ENCODE results near the gene FIG4.
"Not testable (repeated sequence)": the region's sequence is repeated elsewhere in the genome, so short reads cannot be mapped to it uniquely, and the experiment has no call there.

FIG4 gene

DNA sequence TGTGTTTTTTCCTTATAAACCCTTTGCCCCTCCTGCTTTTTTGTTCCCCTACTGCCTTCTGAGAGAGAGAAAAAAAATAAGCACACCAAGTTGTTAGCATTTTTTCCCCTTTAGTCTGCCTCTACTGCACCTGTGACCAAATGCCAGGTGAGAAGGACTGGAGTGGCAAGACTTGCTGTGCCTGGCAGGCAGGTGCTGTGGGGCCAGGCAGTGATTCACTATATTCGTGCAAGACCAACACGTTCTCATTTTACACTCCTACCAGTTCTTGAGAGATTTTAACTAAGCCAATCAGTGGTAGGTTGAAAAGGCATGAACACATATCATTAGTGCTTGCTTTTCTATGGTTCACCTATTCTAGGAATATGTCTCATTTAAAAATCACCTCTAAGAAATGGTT lies 109.7 kb downstream of the FIG4 start:
- no peak for DNase-seq

DNA sequence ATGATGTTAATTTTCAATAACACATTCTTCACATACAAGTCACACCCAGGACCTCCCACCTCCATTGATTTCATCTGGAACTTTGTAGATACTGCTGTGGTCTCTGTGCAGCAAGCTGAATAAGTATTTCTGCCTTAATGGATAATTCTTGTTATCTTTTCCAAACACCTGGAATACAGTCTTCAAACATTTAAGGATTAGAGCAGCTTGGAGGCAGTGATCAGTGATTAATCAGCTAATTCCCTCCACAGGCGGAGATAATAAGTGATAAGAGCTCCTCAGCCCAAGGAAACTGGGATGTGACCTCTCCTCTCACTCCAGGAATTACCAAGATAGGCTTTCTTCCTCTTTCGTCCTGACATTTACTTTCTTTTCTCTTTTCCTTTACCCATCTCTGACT lies 110.7 kb downstream of the FIG4 start:
- DNase-seq, result no peak

DNA sequence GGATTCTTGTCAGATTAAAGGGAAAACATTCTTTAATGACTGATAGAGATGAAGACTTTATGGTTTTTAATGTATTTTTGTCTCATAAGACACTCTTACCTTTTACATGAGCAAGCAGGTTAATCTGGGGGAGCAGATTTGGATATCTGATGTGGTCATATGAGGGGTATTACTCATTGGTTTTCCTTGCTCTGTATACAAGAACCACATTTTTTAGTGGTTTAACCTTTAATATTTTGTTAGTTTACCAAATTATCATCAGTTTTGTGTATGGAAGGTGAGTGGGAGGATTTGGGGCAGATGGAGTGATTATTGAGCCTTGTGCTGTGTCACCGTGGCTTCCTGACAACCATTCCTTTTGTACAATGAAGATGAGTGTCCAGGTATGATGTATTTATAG lies 112.9 kb downstream of the FIG4 start:
- DNase-seq, result no peak

DNA sequence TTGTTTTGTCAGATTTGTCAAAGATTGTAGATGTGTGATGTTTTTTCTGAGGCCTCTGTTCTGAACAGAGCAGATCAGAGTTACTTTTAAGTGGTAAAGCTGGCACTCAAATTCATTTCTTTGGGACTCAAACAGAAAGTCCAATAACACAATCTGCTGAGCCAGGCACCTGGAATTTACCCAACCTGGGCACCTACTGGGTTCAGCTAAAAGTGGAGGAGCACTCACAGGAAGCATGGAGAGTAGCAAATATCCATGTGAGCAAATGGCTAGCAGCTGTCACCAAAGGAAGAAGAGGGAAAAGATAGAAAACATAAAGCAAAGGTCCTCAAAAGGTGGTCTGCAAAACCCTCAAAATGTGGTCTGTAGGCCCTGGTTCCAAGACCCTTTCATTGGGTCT lies 116.8 kb downstream of the FIG4 start:
- DNase-seq, result no peak

DNA sequence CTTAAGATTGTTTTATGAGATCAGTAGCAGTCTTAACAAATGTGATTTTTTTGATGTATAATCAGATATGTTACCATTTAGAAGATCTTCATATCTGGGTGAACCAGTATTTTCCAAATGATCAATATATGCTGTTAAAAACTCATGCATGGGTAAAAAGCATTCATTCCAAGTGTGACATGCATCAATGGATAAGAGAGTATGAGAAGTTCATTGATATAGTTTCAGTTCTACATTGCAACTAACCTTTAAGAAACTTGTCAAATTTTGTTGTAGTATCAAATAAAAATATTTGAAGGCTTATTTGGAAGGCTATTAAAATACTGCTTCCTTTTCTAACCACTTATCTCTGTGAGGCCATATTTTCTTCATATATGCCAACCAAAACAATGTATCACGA lies 117.7 kb downstream of the FIG4 start:
- no peak for DNase-seq

DNA sequence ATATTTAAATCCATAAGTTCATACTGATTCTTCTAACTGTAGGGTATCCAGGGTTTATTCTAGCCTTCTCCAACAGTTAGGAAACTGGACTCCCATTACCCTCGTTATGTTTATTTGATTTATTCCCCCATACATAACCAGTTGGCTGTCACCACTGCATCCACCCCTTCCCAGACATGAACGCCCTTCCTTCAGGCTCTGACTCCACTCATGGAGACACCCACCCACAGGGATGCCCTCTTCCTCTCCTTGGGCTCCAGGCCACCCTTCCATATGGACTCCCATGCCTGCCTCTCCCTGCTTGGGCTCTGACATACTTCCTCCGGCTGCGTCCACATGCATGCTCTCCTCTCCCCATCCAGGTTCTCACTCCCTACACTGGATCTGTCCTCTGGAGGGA lies 124.0 kb downstream of the FIG4 start:
- DNase-seq, result no peak

DNA sequence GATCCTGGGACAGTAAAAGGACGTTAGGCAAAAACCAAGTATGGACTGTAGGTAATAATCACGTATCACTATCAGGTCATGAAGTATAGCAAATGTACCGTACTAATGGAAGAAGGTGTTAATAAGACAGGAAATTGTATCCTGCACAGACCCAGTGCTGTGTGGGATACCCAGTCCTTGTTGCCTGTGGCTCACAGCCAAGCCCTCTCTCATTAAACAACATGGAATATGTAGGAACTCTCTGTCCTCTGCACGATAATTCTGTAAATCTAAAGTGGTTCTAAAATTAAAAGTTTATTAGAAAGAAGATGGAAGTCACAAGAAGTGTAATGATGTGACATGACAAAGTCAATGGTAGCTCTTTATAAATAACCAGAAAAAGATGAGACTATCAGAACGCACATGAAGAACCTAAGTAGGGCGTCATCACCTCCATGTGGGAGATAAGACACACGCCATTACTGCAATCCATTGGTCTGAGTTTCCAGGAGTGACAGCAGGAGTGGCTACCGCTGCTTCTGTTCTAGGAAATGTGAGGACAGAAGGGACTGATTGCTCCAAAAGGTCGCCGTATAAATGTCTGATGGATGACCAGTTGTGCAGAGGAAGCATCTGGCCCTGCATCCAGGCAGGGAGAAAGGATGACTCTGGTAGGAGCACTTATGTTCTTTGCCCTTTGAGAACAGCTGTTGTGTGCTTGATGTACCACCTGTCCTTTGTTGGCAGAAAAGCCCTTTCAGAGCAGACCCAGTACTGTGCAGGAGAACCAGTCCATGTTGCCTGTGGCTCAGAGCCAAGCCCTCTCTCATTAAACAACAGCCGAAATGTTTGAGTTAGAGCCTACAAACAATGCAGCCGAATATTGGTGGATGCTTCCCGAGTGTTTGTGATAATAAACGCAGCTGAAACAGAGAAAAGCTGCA lies 125.6 kb downstream of the FIG4 start:
- no peak for DNase-seq

DNA sequence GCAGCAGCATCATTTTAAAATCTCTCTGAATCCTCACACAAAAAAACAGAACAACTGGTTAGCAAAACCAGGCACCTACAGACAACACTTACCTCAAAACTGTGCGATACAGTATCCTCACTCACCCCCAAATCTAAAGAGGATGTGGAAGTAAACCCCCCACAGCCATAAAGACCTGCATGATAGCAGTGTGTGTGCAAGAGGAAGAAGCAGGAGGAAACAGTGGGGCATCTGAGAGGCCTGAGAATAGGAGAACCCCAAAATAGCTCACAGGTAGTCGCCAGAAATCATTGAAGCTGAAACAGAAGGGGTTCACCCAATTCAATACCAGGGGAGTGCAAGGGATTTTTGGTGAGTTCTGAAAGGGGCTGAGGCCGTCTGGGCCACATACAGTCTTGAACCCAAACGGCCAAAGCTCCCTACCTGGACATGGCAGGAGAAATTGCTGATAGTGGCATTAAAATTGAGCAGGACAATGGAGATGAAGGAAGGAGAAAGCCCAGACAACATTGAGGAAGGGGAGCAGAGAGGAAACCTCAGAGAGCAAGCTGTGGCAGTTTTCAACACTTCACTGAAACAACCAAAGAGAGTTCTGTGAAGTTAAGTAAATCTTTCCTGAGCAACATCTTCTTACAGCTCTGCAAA lies 129.7 kb downstream of the FIG4 start:
- no peak for DNase-seq

DNA sequence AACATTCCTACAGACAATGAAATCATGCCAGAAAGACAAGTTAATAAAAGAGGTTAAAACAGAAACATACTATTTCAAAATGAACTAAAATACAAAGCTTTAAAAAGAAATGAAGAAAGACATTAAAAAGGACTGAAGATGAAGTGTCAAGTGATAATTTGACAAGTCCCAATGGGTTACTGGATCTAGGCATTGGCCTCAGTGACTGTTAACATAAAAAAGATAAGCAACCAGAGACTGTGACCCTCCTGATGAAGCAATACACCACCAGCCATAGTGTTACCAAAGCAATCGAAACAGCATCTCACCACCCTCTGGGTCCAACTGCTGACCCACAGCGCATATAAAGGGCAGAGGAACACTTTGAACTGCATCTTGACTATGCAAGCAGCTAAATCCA lies 130.3 kb downstream of the FIG4 start:
- no peak for DNase-seq

DNA sequence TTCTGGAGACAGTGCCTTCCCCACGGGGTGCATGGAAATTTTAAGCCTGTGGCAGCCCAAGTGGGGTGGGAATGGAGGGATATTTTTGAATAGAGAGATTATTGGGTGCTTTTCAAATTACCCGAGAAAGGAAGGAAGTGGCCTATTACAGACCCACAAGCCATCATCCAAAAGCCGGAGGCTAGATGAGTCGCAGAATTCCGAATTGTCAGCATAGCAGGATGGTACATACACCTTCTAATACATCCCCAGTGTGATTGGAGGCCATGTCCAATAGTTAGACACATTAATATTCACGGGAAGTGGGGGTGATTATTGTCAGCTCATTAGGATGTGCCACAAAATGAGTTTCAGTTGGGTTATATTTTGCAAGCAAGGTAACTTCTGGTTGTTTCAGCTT lies 133.0 kb downstream of the FIG4 start:
- no peak for DNase-seq

DNA sequence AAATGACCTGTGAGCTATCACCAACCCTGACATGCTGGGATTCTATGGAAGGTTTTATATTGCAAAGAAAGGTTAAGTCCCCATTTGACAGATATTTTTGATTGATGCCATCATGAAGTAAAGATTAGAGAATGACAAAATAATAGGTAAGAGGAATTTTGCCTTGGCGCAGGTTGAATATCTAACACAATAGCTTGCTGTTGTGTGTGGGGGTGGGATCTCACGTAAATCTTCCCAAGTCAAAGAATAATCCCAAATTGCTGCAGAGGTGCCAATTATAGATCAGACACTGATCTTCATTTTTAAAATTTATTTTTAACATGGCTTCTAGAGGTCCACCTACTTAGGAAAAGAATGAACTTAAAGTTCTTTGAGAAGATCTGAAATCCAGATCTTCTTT lies 135.5 kb downstream of the FIG4 start:
- DNase-seq, result no peak

DNA sequence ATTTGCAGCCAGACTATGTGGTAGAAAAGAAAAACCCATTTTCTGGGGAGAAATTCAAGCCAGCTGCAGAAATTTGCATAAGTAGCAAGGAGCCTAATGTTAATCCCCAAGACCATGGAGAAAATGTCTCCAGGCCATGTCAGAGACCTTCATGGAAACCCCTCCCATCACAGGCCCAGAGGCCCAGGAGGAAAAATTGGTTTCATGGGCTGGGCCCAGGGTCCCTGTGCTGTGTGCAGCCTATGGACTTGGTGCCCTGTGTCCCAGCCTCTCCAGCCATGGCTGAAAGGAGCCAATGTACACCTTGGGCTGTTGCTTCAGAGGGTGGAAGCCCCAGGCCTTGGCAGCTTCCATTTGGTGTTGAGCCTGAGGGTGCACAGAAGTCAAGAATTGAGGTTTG lies 140.3 kb downstream of the FIG4 start:
- DNase-seq, result not testable (repeated sequence)

DNA sequence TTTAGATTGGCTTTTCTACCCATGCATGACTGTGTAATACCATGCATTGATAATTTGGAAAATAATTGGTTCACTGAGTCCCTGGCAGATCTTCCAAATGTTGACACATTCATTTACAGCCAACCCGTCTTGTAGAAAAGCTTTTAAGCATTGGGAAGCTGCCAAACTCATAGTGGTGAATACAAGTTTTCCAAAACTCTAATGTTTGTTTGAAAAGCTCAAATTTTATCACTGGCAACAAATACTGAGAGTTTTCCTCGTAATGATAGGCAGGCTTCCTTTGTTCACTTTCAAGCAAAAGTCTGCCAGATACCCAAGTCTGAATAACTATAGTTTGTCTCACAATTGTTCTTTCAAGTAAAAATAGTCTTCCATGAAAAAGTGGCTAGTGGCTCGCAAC lies 143.0 kb downstream of the FIG4 start:
- no peak for DNase-seq

DNA sequence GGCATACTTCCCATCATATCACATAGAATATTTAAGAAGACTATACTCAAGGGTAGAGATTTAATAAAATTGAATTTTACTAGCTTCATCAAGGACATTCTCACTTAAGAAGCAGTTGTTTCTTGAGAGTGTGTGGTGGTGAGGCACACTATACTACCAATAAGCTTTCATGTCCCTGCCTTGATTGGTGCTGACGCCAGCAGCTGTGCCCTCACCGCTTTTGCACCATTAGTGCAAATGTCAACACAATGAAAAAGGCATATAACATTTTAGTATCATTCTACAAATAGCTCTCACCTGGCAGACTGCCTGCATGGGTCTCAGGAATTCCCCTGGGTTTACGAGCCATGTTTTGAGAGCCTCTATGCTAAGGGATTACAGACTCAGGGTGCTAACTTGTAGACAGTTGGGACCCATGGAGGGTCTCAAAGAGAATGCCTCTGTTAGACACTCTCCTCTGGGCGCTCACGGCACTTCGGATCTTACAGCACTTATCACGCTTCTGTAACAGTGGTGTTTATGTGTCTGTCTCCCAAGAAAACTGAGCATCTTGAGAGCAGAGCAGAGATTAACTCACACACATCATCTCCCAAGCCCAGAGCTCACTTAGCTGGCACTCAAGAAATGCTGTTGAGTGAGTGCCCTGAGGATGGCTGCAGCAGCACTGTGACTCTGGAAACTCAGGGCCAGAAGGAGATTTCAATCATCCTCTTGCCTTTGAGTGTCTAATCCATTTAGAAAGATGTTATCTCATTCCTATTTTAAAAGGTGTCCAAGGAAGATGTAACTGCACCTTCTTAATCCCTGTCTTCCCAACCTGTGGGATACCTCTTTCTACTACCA lies 143.7 kb downstream of the FIG4 start:
- DNase-seq, result no peak

DNA sequence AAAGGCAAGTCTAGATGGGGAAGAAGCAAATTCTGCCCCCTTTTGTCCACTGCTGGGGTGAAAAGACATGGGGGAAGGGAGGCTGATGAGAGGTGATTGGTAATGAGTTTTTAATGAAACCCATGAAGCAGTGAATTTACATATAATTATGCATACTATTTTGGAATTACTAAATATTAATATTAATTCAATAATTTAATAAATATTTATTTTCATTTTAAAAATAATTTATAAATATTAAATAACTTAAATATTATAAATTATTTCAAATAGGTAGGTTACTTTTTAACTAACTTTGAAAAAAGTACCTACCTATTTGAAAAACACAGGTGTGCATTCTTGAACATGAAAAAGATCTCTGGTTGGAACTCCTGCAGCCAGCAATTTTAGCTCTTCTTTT lies 148.9 kb downstream of the FIG4 start:
- DNase-seq, result no peak

DNA sequence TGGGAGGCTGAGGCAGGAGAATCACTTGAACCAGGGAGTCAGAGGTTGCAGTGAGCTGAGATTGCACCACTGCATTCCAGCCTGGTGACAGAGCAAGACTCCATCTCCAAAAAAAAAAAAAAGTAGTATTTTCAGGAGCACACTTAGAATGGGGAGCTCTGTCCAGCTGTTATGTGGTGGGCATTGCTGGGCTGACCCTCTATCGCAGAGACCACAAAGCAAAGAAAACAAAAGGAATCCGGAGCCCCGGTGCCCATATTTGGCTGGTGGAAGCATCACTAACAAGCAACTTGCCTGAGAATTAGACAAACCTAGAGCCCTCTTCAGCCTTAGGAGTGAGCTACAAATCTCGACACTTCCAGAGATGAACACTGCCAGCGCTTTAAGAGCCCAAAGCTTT lies 149.7 kb downstream of the FIG4 start:
- DNase-seq, result no peak

DNA sequence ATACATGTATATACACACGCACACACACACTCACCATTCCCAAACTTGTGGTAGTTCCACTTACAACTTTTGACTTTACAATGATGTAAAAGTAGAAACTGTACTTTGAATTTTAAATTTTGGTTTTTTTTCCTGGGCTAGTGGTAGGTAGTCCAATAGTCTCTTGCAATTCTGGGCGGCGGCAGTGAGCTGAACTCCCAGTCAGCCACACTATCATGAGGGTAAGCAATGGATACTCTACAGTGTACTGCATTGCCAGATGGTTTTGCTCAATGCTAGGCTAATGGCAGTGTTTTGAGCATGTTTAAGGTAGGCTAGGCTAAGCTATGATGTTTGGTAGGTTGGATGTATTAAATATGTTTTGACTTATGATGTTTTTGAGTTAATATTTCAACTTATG lies 150.8 kb downstream of the FIG4 start:
- DNase-seq, result no peak

DNA sequence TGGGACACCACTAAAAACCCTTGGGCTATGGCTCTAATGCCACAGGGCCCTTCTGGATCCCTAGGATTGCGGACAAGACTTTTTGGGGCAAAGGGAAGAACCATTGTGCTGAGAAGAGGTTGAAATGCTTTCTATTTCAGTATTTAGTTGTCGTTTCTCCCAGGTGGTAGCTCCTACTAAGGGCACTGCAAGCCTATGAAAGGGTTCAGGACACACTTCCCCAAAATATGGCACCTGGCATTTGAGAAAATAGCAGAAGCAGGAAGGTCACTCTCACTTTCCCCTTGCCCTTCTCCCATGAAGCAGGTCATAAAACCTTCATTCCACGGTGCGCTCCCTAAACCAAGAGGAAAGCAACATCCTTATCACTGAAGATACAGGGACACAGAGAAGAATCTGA lies 161.6 kb downstream of the FIG4 start:
- DNase-seq, result no peak

DNA sequence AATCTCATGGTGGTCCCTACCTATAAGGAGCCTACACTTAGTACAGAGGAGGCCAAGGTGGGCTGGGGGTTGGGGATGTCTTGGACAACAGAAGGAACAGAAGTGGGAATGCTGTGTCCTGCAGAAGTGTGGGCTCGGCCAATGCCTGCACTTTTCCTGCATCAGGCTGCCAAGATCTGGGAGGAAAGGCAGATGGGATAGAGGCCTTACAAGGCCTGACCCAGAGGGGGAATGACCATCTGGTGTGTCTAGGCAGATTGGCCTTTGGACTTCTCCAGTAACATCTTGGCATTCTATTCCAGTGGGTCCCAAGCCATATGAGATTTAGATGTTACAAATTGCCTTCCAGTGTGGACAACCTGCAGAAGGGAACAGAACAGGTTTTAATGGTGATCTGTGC lies 162.3 kb downstream of the FIG4 start:
- DNase-seq, result no peak

DNA sequence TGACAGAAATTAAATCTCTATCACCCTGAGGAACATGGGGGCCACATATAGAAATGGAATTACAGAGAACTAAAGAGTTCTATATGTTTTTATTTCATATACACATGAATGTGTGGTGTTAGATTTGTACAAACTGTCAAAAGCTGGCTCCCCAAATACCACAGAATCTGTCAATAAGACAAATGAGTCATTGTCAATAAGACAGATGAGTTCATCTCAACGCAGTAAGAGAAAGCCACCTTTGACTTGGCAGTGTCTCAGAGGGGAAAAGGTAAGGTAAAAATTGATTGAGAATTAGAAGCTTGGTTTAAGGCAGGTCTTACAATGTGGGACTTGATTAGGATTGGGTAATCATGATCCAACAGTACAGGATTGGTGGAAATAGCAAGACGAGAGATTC lies 162.9 kb downstream of the FIG4 start:
- no peak for DNase-seq

DNA sequence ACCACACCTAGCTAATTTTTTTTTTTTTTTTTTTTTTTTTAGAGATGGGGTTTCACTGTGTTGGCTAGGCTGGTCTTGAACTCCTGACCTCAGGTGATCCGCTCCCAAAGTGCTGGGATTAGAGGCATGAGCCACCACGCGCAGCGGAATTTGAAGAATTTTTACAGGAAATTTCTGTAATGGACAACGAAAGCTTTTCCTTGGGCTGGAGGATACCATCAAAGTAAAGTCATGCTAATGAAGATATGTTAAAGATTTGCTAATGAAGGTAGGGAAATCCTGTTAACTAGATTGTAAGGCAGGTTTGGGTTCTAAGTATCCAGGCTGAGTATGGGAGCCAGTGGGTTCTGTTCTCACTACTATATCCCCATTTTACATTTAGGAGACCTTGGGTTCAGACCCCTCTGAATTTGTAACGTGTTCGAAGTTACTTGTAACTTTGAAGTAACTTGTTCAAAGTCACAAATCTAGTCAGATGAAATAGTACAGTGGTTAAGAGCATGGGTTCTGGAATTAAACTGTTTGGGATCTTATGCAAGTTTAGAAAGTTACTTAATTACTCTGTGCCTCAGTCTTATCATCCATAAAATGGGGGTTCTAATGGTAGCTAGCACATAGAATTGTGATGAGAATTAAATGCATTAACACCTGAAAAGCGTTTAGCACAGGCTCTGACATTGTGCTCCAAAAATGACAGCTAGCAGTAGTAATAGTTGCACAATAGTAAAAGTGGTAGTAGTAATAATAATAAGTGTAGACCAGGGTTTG lies 163.6 kb downstream of the FIG4 start:
- DNase-seq, result no peak

DNA sequence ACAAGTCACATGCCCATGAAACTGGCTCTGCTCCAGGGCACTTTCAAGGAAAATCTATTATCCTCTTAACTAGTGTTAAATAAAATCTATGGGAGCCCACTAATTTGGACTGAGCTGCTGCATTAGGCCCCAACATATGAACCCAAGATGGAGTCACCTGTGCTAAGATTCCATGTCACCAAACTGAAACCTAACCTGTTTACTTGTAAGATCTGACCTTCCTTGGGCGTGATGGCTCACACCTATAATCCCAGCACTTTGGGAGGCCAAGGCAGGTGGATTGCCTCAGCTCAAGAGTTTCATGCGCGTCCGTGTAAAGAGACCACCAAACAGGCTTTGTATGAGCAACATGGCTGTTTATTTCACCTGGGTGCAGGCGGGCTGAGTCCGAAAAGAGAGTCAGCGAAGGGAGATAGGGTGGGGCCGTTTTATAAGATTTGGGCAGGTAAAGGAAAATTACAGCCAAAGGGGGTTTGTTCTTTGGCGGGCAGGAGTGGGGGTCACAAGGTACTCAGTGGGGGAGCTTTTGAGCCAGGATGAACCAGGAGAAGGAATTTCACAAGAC lies 164.5 kb downstream of the FIG4 start:
- not testable (repeated sequence) for DNase-seq

DNA sequence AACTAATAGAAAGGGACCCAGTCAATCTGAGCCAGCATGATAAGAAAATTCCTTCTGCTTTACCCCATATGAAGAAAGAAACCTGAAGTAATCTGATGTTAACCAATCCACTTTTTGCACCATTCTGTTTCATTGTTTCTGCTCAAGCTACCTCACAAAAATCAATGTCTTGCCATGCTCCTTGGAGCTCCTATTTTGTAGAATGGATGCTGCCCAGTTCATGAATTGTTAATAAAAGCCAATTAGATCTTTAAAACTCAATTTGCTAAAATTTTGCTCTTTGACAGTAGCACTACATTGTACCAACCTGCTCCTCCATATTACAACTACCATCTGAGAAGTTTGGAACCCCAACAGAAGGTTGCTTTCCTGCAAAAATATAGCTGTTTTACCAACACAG lies 170.8 kb downstream of the FIG4 start:
- no peak for DNase-seq
